Activated B cell treated with CpG ODN at 0.5 μM for 24 hours (primary cell): ENCODE data around the gene BEST4. TPM values are rescaled to one million over a fixed set of nuclear protein-coding genes. Genes with fewer than 3 reads are reported as not detected.

Experiments
- ATAC-seq: fragments of 200-7000 bp; cut with Tn5 transposase; one replicate; pipeline ENCODE4 v1.10.0; 2021; ENCODE audit warnings: low read depth, mild to moderate bottlenecking, moderate library complexity
- CTCF ChIA-PET: fragments of 350-600 bp; sonication (Branson Sonifier 250); formaldehyde crosslinking; loops from one replicate; lab custom pipeline; 2021; ENCODE audit warnings: antibody characterized with exemption; lab: Charles Lee
- POLR2A ChIA-PET: fragments of 350-600 bp; sonication (Branson Sonifier 250); formaldehyde crosslinking; loops from one replicate; lab custom pipeline; 2021; ENCODE audit warnings: antibody characterized with exemption; lab: Charles Lee
- DNase-seq: peaks from one replicate; pipeline ENCODE4 v3.0.0; 2022
- H3K27ac Mint-ChIP-seq: one replicate; pipeline ENCODE4 v1.8.0; 2020; ENCODE audit warnings: mixed read lengths
- H3K27me3 Mint-ChIP-seq: one replicate; pipeline ENCODE4 v1.8.0; 2021; ENCODE audit warnings: mixed read lengths
- H3K36me3 Mint-ChIP-seq: one replicate; pipeline ENCODE4 v1.8.0; 2021; ENCODE audit warnings: low read depth, mixed read lengths
- H3K4me1 Mint-ChIP-seq: one replicate; pipeline ENCODE4 v1.8.0; 2021; ENCODE audit warnings: mixed read lengths
- H3K4me3 Mint-ChIP-seq: one replicate; pipeline ENCODE4 v1.8.0; 2020; ENCODE audit warnings: mild to moderate bottlenecking, mixed read lengths
- H3K9me3 Mint-ChIP-seq: one replicate; pipeline ENCODE4 v1.8.0; 2020; ENCODE audit warnings: mixed read lengths
- CTCF ChIP-seq: fragments of 200-600 bp; IDR thresholded peaks from one replicate; pipeline ENCODE4 v1.8.0; 2022; ENCODE audit warnings: antibody characterized with exemption, mild to moderate bottlenecking
- intact Hi-C: fragments of 100-400 bp; cut with micrococcal nuclease; formaldehyde crosslinking; loops from one replicate; pipeline ENCODE4 v1.15.1; 2024
- total RNA-seq: library from RNA; stranded (reverse); gene quantifications from 2 replicates; pipeline ENCODE4 v1.2.3, GENCODE V29; 2022

BEST4 gene
- total RNA-seq, 1 donor from 2014 or later, result 0.62 TPM

DNA sequence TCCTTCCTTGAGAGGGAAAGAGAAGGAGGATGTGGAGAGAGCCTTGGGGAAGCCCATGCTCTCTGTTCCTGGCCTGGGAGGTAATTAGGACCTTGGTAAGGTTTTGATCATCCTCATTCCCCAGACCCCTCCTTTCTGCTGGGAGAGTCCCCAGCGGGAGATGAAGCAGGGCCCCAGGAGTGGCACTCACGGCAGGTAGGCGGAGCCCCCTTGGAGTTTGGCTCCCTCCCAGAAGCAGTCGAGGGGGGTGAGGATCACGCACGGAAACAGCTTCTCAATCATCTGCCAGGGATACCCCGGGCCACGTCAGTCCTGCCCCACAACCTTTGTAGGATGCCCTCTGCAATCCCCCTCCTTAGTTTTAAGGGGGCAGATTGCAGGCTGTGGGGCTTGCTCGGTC is 43.5 kb upstream of the BEST4 start:
- no peaks in the 10 kb centered on the region for H3K9me3 Mint-ChIP-seq
- CTCF ChIA-PET, result no interaction called here
- no peaks in the 10 kb centered on the region for H3K27me3 Mint-ChIP-seq
- intact Hi-C loops, result no loop called here
- ATAC-seq (no peak), DNase-seq (no peak)
- H3K36me3 Mint-ChIP-seq, result no peaks in the 10 kb centered on the region
- POLR2A ChIA-PET, result interaction anchor here (1.0 kb wide), 1 partner anchor 101 kb away, joined by 3 read pairs; the partner anchor contains the start of gene RNU5D-1
- no peak overlapping the region for H3K4me3 Mint-ChIP-seq
- peaks cover 13% of the 10 kb centered on the region for H3K4me1 Mint-ChIP-seq
- no peak for TF ChIP-seq CTCF
- peak overlapping the region; percentile 4 for H3K27ac Mint-ChIP-seq

DNA sequence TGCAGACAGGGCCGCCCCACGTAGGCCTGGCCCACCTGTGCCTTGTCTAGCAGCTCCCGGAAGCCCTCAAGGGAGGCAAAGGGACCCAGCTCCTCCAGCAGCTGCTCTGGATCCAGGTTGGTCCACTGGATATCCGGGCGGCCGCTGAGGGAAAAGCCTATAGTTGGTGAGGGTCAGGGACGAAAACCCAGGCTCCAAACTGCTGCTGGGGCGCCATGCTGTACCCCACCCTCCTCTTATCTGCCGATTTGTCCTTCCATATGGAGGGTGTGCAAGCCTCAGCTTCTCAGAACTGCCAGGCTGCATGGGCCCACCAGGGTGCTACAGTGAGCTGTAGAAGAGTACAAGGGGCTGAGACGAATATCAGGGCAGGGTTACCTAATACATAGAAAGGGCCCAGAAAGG is 42.9 kb upstream of the BEST4 start:
- no peaks in the 10 kb centered on the region for H3K36me3 Mint-ChIP-seq
- POLR2A ChIA-PET, result interaction anchor here (0.6 to 2.0 kb wide), 3 partner anchors 11 to 104 kb away, joined by 3 to 16 read pairs (median 3); partner anchors contain the start of gene RNU5D-1
- ATAC-seq (no peak), DNase-seq (no peak)
- TF ChIP-seq CTCF, result no peak
- no peak overlapping the region for H3K4me3 Mint-ChIP-seq
- H3K4me1 Mint-ChIP-seq, result peaks cover 10% of the 10 kb centered on the region
- no peaks in the 10 kb centered on the region for H3K9me3 Mint-ChIP-seq
- CTCF ChIA-PET, result interaction anchor here (1.3 kb wide), 1 partner anchor 44 kb away, joined by 4 read pairs; no protein-coding TSS in a partner anchor
- no peaks in the 10 kb centered on the region for H3K27me3 Mint-ChIP-seq
- intact Hi-C loops, result no loop called here
- H3K27ac Mint-ChIP-seq, result no peak overlapping the region

GRCh38 chr1:44829506-44830384 is 41.8 kb upstream of the BEST4 start:
- ChIA-PET POLR2A (interaction anchor here (0.6 to 2.0 kb wide), 4 partner anchors 8 to 46 kb away, joined by 3 to 16 read pairs (median 3); partner anchors contain the start of gene BTBD19), CTCF (interaction anchor here (1.3 kb wide), 1 partner anchor 43 kb away, joined by 4 read pairs; no protein-coding TSS in a partner anchor)
- no peak for TF ChIP-seq CTCF
- intact Hi-C loops, result no loop called here
- no peak for DNase-seq
- H3K27me3 Mint-ChIP-seq, result no peaks in the 10 kb centered on the region
- ATAC-seq, result no peak
- H3K27ac Mint-ChIP-seq, result no peak overlapping the region
- no peaks in the 10 kb centered on the region for H3K36me3 Mint-ChIP-seq
- peaks cover 5% of the 10 kb centered on the region for H3K4me1 Mint-ChIP-seq
- no peak overlapping the region for H3K4me3 Mint-ChIP-seq
- no peaks in the 10 kb centered on the region for H3K9me3 Mint-ChIP-seq

DNA sequence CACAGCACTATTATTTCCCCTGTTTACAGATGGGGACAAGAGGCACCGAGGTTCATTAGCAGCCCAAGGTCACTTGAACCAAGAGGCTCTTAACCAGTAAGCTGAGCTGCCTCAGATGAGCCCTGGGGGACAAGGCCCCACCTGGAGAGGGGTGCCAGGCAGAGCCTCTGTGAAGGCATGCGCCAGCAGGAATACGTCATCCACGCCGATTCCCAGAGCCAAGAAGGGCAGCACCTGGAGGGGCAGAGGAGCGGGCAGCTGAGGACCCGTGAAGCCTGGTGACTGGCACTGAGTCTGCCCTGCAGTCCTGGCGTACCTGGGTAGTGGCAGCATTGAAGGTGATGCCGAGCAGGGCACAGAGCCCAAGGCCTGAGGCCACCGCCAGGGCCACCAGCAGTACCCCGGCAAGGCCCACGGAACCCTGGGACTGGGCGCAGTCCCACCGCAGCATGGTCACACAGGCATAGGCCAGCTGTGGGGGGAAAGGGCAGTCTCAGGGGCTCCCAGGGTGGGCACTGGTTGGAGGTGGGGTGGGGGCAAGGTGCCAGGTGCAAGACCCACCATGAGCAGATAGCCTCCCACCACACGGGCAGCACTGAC is 41.0 kb upstream of the BEST4 start:
- Mint-ChIP-seq H3K27me3 (no peaks in the 10 kb centered on the region), H3K9me3 (no peaks in the 10 kb centered on the region), H3K4me1 (peaks cover 2% of the 10 kb centered on the region), H3K36me3 (no peaks in the 10 kb centered on the region), H3K27ac (no peak overlapping the region), H3K4me3 (no peak overlapping the region)
- ATAC-seq (no peak), DNase-seq (no peak)
- intact Hi-C loops, result no loop called here
- ChIA-PET CTCF (no interaction called here), POLR2A (interaction anchor here (1.5 to 2.0 kb wide), 2 partner anchors 9 to 45 kb away, joined by 3 to 16 read pairs; no protein-coding TSS in a partner anchor)
- no peak for TF ChIP-seq CTCF
